Retina (tissue), 1 donor: Measurements from ENCODE around the gene ZBTB25.
"Not testable (repeated sequence)": the region's sequence is repeated elsewhere in the genome, so short reads cannot be mapped to it uniquely, and the experiment has no call there.

Source experiments
- DNase-seq: peaks from one replicate; pipeline ENCODE4 v3.0.0-alpha.2; 2016

Gene ZBTB25, protein sequence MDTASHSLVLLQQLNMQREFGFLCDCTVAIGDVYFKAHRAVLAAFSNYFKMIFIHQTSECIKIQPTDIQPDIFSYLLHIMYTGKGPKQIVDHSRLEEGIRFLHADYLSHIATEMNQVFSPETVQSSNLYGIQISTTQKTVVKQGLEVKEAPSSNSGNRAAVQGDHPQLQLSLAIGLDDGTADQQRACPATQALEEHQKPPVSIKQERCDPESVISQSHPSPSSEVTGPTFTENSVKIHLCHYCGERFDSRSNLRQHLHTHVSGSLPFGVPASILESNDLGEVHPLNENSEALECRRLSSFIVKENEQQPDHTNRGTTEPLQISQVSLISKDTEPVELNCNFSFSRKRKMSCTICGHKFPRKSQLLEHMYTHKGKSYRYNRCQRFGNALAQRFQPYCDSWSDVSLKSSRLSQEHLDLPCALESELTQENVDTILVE

DNA sequence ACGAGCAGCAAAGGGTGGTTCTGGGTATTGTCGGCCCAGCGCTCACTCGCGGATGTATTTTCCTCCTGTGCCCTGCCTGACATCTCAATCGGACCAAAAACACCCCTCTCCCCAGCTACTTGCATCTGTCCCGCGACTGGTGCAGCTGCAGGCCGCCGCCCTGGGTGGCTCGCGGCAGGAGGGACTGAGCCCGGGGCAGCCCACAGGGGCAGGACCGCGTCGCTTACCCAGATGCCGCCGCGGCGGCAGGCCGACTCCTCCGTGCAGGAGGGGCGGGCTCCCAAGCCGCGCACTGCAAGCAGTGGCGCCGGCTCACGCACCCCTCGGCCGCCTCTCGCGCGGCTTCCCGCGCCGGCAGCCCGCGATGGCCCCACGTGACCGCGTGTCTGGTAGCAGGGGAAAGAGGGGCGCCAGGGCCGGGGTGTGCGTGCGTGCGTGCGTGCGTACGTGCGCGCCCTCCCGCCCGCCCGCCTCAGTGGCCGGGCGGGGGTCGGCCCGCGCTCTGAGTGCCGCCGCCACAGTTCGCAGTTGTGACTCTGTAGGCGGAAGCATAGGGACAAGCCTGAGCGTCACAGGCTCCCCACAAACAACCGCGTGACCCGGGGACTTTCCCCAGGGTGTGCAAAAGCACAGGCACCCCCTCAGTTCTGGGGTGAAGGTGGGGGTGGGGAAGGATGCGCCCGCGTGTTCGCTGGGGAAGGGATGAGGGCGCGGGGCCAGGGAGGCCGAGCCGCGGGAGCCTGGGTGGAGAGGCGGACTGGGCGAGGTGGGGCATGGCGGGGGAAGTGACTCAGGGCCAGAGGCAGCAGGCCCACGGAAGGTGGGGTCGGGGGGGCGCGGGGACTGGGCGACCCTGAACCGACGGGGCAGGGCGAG, at the start of gene ZBTB25:
TSS of gene ZBTB25 (minus strand) at position 405 of the 876 bp plus-strand sequence. CDS start 13,305 bp downstream, outside the sequence.
- DNase-seq: peak; percentile 96

DNA sequence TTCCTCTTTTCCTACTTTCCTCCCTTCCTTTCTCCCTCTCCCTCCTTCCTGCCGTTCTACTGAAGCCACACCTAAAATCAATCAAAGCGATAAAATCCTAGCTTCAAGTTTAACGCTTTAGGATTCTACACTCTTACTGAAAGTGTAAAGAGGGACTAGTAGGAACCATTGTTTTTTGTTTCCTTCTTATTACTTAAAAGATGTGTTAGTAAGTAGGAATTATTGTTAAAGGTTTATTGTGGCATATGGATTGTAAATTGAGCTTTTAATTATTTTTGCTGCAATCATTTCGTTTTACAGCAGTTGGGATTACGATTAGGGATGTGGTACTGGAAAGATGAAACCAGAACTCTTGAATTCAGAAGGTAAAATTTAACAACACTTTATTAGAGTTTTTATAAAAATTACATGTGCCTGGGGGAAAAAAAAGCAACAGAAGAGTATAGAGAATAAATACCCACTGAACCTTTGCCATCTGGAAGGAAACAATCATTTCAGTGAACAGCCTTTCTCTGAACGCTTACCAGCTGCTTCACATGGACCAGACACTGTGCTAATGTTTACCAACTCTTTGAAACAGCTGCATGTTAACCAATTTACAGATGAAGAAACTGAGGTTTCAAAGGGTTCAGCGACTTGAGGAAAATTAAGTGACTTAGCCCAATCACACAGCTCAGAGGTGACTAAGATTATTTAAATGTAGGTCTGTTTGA, 47.1 kb upstream of the ZBTB25 start:
- DNase-seq: peak; percentile 39

DNA sequence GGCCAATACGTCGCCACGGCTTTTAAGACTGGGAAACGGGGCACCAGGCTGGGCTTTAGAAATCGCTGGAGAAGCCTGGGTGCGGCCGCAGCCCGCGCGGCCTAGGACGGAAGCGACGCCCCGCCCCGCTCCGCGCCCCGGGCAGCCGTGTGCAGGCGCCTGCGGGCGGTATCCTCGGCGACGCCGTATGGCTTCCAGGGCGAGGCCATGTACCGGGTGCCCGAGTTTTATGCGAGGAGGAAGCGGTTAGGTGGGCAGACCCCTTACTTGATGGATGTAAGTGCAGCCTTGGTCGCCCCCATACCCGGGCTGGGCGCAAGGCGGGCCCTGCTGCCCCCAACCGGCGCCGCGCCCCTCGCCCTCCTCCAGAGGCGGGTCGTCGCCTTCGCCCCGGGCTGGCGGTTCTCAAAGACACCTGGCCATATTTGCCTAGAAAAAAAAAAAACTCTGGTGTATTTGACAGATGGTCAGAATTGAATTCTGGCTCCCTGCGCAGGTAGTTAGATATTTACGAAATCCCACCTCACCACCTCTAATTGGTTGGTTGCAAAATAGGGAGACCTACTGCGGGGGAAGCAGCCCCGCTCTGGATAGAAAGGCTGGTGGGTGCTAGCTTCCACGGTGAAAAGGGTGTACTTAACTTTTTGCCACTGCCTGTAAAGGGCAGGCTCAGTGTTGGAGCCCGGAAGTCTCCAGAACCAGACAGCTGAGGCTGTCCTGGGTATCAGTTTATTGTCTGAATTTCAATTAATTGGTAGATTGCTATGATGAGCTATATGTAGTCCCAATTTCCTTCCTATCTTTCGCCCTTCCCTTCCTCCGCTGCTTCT, 46.4 kb upstream of the ZBTB25 start, which contains the start of gene PPP1R36:
TSS of gene PPP1R36 (plus strand) at position 171 of the 830 bp plus-strand sequence. CDS start at position 208, 37 bp downstream.
- DNase-seq: peak; percentile 83

DNA sequence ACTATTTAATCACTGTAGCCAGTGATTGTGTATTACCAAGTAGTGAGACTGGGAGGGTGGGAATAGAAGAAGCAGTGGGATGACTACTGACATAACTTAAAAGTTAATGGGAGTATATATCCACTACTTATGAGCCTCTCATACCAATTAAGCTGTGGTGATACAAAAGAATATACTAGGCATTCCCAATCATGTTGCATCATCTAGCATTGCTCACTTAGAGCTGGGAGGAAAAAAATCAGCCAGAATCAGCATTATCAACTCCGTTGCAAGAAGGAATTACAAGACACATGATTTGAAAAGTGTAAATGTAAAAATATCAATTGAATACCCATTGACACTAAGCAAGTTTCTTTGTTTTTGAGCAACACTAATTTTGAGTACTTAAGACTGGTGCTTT, 45.4 kb upstream of the ZBTB25 start:
- no peak for DNase-seq

DNA sequence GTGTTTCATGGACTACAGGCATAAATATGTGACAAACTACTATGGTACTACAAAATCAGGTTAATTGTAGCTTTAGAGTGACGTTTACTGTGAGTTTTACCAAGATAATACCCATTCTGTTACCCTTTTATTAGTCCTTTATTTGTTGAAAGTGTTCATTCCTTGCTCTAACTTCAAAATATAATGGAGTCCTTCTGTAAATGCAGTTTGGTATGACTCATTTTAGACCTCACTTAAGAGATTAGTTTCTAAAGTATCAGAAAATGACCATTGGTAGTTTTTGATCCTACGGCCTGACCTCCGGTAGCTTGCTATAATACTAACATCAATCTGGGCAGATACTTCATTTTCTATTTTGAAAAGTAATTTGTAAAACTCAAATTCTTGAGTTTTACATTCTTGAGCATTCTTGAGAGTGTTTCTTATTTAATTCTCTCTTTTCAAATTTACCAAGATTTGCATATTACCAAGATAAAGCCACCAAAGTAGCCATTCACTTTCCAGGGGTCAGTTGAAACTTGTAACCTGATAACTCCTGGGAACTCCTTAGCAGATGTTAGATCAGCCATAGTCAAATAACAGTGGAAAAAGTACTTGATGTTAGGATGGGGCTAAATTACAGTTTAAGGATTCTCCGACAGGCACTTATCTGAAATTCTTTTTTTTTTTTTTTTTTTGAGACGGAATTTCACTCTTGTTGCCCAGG, 41.1 kb upstream of the ZBTB25 start:
- DNase-seq: no peak

DNA sequence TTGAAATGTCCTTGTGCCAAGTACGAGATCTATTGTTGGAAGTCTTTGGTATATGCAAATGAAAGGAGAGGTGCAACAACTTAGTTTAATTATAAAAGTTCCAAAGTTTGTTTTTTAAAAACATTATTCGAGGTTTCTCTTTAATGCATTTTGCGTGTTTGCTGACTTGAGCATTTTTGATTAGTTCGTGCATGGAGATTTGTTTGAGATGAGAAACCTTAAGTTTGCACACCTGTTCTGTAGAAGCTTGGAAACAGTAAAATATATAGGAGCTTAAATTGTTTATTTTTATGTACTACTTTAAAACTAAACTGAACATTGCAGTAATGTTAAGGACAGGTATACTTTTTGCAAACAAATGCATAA, 39.2 kb upstream of the ZBTB25 start:
- no peak for DNase-seq

DNA sequence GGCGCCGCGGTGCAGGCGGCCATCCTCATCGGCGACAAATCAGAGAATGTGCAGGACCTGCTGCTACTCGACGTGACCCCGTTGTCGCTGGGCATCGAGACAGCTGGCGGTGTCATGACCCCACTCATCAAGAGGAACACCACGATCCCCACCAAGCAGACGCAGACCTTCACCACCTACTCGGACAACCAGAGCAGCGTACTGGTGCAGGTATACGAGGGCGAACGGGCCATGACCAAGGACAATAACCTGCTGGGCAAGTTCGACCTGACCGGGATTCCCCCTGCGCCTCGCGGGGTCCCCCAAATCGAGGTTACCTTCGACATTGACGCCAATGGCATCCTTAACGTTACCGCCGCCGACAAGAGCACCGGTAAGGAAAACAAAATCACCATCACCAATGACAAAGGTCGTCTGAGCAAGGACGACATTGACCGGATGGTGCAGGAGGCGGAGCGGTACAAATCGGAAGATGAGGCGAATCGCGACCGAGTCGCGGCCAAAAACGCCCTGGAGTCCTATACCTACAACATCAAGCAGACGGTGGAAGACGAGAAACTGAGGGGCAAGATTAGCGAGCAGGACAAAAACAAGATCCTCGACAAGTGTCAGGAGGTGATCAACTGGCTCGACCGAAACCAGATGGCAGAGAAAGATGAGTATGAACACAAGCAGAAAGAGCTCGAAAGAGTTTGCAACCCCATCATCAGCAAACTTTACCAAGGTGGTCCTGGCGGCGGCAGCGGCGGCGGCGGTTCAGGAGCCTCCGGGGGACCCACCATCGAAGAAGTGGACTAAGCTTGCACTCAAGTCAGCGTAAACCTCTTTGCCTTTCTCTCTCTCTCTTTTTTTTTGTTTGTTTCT, 38.6 kb upstream of the ZBTB25 start:
- DNase-seq: peak; percentile 72

DNA sequence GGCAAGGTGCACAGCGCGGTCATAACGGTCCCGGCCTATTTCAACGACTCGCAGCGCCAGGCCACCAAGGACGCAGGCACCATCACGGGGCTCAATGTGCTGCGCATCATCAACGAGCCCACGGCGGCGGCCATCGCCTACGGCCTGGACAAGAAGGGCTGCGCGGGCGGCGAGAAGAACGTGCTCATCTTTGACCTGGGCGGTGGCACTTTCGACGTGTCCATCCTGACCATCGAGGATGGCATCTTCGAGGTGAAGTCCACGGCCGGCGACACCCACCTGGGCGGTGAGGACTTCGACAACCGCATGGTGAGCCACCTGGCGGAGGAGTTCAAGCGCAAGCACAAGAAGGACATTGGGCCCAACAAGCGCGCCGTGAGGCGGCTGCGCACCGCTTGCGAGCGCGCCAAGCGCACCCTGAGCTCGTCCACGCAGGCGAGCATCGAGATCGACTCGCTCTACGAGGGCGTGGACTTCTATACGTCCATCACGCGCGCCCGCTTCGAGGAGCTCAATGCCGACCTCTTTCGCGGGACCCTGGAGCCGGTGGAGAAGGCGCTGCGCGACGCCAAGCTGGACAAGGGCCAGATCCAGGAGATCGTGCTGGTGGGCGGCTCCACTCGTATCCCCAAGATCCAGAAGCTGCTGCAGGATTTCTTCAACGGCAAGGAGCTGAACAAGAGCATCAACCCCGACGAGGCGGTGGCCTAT, 37.8 kb upstream of the ZBTB25 start:
- no peak for DNase-seq

DNA sequence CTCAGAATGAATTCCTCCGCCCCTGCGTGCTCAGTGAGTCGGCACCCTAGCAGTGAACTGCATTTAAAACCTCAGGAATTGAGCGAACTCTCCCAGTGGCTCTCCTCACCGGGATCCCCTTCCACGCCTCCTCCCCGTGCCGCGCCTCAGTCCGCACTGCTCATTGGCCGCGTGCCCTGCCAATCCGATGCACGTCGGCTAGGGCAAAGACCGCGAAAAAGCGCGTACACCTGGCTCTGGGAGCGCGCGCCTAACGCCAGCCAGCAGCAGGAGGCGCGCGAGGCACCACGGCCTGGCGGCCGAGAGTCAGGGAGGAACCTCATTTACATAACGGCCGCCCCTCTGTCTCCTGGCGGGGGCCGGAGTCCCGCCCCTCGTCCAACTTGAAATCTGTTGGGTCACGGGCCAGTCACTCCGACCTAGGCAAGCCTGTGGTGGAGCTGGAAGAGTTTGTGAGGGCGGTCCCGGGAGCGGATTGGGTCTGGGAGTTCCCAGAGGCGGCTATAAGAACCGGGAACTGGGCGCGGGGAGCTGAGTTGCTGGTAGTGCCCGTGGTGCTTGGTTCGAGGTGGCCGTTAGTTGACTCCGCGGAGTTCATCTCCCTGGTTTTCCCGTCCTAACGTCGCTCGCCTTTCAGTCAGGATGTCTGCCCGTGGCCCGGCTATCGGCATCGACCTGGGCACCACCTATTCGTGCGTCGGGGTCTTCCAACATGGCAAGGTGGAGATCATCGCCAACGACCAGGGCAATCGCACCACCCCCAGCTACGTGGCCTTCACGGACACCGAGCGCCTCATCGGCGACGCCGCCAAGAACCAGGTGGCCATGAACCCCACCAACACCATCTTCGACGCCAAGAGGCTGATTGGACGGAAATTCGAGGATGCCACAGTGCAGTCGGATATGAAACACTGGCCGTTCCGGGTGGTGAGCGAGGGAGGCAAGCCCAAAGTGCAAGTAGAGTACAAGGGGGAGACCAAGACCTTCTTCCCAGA, 36.9 kb upstream of the ZBTB25 start, which contains the start of gene HSPA2:
TSS of gene HSPA2 (plus strand) at position 534 of the 995 bp plus-strand sequence. CDS start at position 643, 109 bp downstream.
- DNase-seq: peak; percentile 98

DNA sequence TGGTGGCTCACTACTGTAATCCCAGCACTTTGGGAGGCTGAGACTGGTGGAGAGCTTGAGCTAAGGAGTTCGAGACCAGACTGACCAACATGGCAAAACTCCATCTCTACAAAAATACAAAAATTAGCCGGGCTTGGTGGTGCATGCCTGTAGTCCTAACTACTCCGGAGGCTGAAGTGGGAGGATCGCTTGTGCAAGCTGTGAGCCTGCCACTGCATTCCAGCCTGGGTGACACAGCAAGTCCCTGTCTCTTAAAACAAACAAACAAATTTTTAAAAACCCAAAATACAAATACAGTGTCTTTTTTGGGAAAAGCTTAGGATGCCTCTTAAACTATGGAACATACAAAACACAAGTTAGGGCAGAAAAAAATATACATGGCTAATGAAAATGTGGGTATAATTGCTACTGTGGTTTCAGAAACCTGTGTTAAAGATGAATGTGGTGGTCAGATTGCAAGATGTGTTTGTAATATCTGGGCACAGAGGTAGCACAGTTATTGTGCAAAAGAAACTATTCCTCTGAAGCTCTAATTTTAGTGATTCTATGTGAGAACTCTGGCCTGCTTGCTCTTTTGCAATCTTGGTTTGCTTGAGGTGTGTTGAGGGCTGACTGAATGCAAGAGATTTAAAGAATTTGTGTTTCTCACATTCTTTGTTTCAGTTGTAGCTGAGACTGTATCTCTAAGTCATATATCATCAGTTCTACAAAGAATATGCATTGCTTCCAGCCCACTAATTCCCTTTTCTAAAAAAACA, 33.0 kb upstream of the ZBTB25 start:
- DNase-seq: no peak

DNA sequence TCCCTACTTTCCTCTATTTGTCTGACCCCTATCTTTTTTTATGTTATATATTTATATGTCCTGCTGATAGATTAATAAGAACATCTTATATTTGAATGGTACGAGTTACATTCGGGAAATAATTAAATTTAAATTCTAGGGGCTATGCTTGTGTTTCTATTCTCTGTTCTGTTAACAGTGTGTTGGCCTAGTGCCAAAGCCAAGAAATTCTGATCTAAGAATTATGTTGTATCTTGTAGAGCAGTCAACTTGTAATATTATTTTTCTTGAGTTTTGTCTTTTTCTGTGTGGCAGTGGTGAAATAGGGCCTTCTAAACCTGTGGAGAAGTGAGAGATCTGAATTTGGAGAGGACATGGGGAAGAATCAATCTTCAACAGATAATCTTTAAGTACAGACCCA, 27.9 kb upstream of the ZBTB25 start:
- no peak for DNase-seq

DNA sequence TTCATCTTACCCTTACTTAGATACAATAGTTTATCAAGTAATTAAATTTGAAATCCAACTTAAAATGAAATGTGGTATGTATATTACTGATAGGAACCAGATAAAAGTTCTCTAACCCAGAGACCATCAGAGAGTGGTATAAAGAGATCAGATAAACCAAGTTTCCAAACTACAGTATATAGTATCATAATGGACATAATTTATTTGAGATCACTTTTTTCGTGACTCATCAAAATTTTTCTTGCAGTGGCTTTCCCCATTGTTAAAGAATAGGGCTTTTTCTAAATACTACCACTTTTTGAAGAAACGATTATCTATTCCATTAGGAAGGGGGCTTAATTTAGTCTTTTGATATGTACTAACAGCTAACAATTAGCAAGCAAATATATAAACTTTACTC, 21.7 kb upstream of the ZBTB25 start:
- no peak for DNase-seq

DNA sequence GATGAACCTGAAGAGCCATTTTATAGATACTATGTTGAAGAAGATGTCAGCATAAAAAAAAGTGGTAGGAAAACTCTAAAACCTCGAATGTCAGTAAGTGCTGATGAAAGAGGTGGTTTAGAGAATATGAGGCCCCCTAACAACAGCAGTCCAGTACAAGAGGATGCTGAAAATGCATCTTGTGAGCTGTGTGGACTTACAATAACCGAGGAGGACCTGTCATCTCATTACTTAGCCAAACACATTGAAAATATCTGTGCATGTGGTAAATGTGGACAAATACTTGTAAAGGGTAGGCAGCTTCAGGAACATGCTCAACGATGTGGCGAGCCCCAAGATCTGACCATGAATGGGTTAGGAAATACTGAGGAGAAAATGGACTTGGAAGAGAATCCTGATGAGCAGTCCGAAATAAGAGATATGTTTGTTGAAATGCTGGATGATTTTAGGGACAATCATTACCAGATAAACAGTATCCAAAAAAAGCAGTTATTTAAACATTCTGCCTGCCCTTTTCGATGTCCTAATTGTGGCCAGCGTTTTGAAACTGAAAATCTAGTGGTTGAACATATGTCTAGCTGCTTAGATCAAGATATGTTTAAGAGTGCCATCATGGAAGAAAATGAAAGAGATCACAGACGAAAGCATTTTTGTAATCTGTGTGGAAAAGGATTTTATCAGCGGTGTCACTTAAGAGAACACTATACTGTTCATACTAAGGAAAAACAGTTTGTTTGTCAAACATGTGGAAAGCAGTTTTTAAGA, 19.1 kb upstream of the ZBTB25 start:
- DNase-seq: no peak

DNA sequence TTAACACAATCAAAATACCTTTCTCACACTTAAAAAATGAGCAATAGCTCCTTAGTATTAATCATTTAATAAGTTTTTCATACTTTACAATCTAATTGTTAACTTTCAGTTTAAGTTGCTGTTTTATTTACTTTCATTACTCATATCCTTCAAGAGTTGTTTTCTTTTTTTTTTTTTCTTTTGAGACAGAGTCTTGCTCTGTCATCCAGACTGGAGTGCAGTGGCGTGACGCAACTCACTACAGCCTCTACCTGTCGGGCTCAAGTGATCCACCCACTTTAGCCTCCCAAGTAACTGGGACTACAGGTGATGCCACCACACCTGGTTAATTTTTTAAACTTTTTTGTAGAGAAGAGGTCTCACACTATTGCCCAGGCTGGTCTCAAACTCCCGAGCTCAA, 17.1 kb upstream of the ZBTB25 start:
- no peak for DNase-seq

DNA sequence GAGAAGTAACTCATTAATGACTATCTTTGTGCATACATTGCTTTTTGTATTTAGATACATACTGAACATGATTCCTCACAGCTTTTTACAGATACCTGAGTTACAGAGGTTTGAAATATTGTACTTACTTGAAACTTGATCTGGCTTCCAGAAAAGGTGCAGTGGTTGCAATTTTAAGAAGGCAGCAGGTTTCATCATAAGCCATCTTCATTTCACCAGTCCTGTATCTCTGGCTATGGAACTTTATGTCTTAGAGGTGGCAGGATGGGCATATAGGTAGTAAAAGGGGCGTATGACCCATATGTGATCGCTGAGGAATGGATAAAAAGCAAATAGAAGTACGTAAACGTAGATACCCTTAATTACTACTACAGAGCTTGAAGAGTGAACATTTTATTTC, 14.6 kb upstream of the ZBTB25 start:
- no peak for DNase-seq

DNA sequence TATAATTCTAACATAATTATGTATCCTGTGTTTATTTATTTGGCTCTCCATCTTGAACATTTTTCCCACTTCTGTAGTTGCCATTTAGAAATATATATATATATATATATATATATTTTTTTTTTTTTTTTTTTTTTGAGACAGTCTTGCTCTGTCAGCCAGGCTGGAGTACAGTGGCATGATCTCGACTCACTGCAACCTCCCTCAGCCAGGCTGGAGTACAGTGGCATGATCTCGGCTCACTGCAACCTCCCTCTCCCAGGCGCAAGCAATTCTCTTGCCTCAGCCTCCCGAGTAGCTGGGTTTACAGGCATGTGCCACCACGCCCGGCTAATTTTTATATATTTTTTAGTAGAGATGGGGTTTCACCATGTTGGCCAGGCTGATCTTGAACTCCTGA, 14.0 kb upstream of the ZBTB25 start:
- not testable (repeated sequence) for DNase-seq

DNA sequence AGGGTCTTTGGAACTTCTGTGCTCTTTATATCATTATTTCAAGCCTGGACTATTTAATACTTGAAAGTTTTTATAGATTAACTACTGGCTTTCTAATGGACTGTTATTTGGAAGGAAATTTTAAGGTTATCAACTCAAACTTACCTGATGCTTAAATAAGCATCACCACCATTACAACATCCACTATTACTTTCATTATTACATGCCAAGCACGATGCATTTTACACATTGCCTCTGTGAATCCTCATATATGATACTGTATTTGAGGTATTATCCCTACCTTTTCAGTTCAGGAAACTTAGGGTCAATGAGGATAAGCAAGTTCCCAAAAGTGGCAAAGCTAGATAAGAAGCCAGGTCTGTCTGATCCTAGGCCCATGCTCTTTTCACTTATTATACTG, 13.3 kb upstream of the ZBTB25 start:
- DNase-seq: no peak
